Loucy (cell line): ENCODE results near the gene RUSC1.
A peak's percentile ranks its signal among the peaks of the same experiment; 100 is the strongest.

Experiments
- H2AFZ ChIP-seq: fragments of 200-600 bp; sonication (generic); 2 replicates; pipeline ENCODE4 v1.6.0; 2016; ENCODE audit warnings: antibody characterized with exemption, mild to moderate bottlenecking, low read length, moderate library complexity
- H3F3A ChIP-seq: fragments of 200-600 bp; 2 replicates; pipeline ENCODE4 v1.6.0; 2016; ENCODE audit warnings: antibody characterized with exemption, low read depth, mild to moderate bottlenecking
- H3K27me3 ChIP-seq: fragments of 200-600 bp; sonication (generic); 2 replicates; pipeline ENCODE4 v1.6.1; 2014; ENCODE audit warnings: low read length, mild to moderate bottlenecking; ENCODE audit not compliant: insufficient read depth, poor library complexity, severe bottlenecking
- H3K36me3 ChIP-seq: fragments of 200-600 bp; sonication (generic); 2 replicates; pipeline ENCODE4 v1.6.1; 2016; ENCODE audit warnings: low read length; ENCODE audit not compliant: insufficient read depth
- H3K4me1 ChIP-seq: fragments of 200-600 bp; sonication (generic); 2 replicates; pipeline ENCODE4 v1.5.1; 2014; ENCODE audit warnings: low read length, mild to moderate bottlenecking; ENCODE audit not compliant: insufficient read depth, poor library complexity, severe bottlenecking
- H3K4me2 ChIP-seq: fragments of 200-600 bp; sonication (generic); 2 replicates; pipeline ENCODE4 v1.6.0; 2014; ENCODE audit warnings: antibody characterized with exemption, low read length, low read depth, mild to moderate bottlenecking; ENCODE audit not compliant: poor library complexity, severe bottlenecking
- H3K4me3 ChIP-seq: fragments of 200-600 bp; sonication (generic); 2 replicates; pipeline ENCODE4 v1.5.1; 2014; ENCODE audit warnings: low read length, mild to moderate bottlenecking, mixed read lengths; ENCODE audit not compliant: poor library complexity, severe bottlenecking
- H3K79me2 ChIP-seq: fragments of 200-600 bp; sonication (generic); 2 replicates; pipeline ENCODE4 v1.6.1; 2014; ENCODE audit warnings: low read length; ENCODE audit not compliant: insufficient read depth
- H3K9ac ChIP-seq: fragments of 200-600 bp; sonication (generic); 2 replicates; pipeline ENCODE4 v1.6.0; 2014; ENCODE audit warnings: mild to moderate bottlenecking, low read depth, low read length, moderate library complexity; ENCODE audit not compliant: poor library complexity, severe bottlenecking
- H3K9me2 ChIP-seq: fragments of 200-600 bp; sonication (generic); replicated peaks from 2 replicates; pipeline ENCODE4 v1.6.1; 2016; ENCODE audit warnings: low read depth, low read length, mixed read lengths
- H3K9me3 ChIP-seq: fragments of 200-600 bp; sonication (generic); 2 replicates; pipeline ENCODE4 v1.6.1; 2014; ENCODE audit warnings: mild to moderate bottlenecking, antibody characterized with exemption, low read length, low read depth; ENCODE audit not compliant: insufficient read depth
- H4K20me1 ChIP-seq: fragments of 200-600 bp; sonication (generic); 2 replicates; pipeline ENCODE4 v1.6.0; 2014; ENCODE audit warnings: antibody characterized with exemption, low read length, mild to moderate bottlenecking; ENCODE audit not compliant: insufficient read depth, poor library complexity, severe bottlenecking
- CTCF ChIP-seq: fragments of 200-600 bp; sonication (generic); conservative IDR thresholded peaks from 2 replicates; pipeline ENCODE4 v1.5.1; 2014; ENCODE audit warnings: mild to moderate bottlenecking, antibody characterized with exemption, low read length
- EZH2phosphoT487 ChIP-seq: fragments of 200-600 bp; IDR thresholded peaks from 2 replicates; pipeline ENCODE4 v1.6.1; 2018; ENCODE audit warnings: antibody characterized with exemption, mild to moderate bottlenecking, moderate library complexity, borderline replicate concordance

The RUSC1 gene

GRCh38 chr1:155325603-155325893 lies 4.9 kb downstream of the RUSC1 start:
- TF ChIP-seq CTCF, result no peak
- Histone ChIP-seq H3K9me3 (no peaks in the 10 kb centered on the region), H3K4me2 (peak overlapping the region; percentile 79), H3K4me1 (peaks cover 26% of the 10 kb centered on the region), H3K9me2 (no peaks in the 10 kb centered on the region), H4K20me1 (peaks cover 9% of the 10 kb centered on the region), H3F3A (0 out of 2 replicates have a peak, but pooled peaks cover 6% of the 10 kb centered on the region), H3K27me3 (no peaks in the 10 kb centered on the region), H2AFZ (no peak overlapping the region), H3K9ac (peak overlapping the region; percentile 57), H3K36me3 (peaks cover 18% of the 10 kb centered on the region; the same call in 1 of the 2 replicates), H3K79me2 (peaks cover 10% of the 10 kb centered on the region), H3K4me3 (peak overlapping the region; percentile 92)

- TF ChIP-seq EZH2phosphoT487 (no peak), CTCF (no peak)
- H4K20me1 ChIP-seq, result peaks cover 9% of the 10 kb centered on the region
- no peaks in the 10 kb centered on the region for H3K9me2 ChIP-seq
- H3K9me3 ChIP-seq, result no peaks in the 10 kb centered on the region
- peaks cover 26% of the 10 kb centered on the region for H3K4me1 ChIP-seq
- no peak overlapping the region for H2AFZ ChIP-seq
- H3K79me2 ChIP-seq, result peaks cover 10% of the 10 kb centered on the region
- H3K27me3 ChIP-seq, result no peaks in the 10 kb centered on the region
- peak overlapping the region; percentile 79 for H3K4me2 ChIP-seq
- H3F3A ChIP-seq, result 0 out of 2 replicates have a peak, but pooled peaks cover 6% of the 10 kb centered on the region
- peak overlapping the region; percentile 57 for H3K9ac ChIP-seq
- peaks cover 16% of the 10 kb centered on the region; the same call in 1 of the 2 replicates for H3K36me3 ChIP-seq
- peak overlapping the region; percentile 92 for H3K4me3 ChIP-seq
Measured at GRCh38 chr1:155326020-155326526, 5.4 kb downstream of the RUSC1 start.

DNA sequence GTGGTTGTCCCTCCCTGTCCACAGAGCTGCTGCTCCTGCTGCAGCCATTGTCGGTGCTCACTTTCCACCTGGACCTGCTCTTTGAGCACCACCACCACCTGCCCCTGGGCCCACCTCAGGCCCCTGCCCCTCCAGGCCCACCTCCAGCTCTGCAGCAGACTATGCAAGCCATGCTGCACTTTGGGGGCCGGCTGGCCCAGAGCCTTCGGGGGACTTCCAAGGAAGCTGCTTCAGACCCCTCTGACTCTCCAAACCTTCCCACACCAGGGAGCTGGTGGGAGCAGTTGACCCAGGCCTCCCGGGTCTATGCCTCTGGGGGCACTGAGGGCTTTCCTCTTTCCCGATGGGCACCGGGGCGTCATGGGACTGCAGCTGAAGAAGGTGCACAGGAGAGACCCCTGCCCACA lies 5.9 kb downstream of the RUSC1 start:
- H3K27me3 ChIP-seq, result no peaks in the 10 kb centered on the region
- H3K4me2 ChIP-seq, result peak overlapping the region; percentile 79
- H3K36me3 ChIP-seq, result peaks cover 14% of the 10 kb centered on the region; the same call in 1 of the 2 replicates
- no peak overlapping the region for H2AFZ ChIP-seq
- H3K9me2 ChIP-seq, result no peaks in the 10 kb centered on the region
- 0 out of 2 replicates have a peak, but pooled peaks cover 6% of the 10 kb centered on the region for H3F3A ChIP-seq
- no peaks in the 10 kb centered on the region for H3K9me3 ChIP-seq
- peak overlapping the region; percentile 57 for H3K9ac ChIP-seq
- peaks cover 6% of the 10 kb centered on the region for H4K20me1 ChIP-seq
- no peak overlapping the region for H3K4me3 ChIP-seq
- peaks cover 10% of the 10 kb centered on the region for H3K79me2 ChIP-seq
- TF ChIP-seq CTCF, result no peak
- TF ChIP-seq EZH2phosphoT487, result no peak
- H3K4me1 ChIP-seq, result peaks cover 26% of the 10 kb centered on the region
